CD14-positive monocyte (primary cell): ENCODE data around the gene CD151. TPM values are rescaled to one million over a fixed set of nuclear protein-coding genes. Genes with fewer than 3 reads are reported as not detected.

ENCODE experiments used
- DNase-seq, 3 donors: peaks; one replicate each; pipeline ENCODE4 v3.0.0-alpha.2; 2011 to 2022
- H2AFZ ChIP-seq: 2 replicates; pipeline ENCODE4 v1.6.0; 2012; ENCODE audit warnings: mild to moderate bottlenecking, low read depth, low read length, inconsistent platforms; ENCODE audit not compliant: insufficient read depth, poor library complexity, severe bottlenecking
- H3K27ac ChIP-seq, 2 donors: 1 replicate in 1 of 2; 2 replicates in 1 of 2; pipeline ENCODE4 v1.5.1; 2012 to 2013; ENCODE audit warnings: low read length in 2 of 2, control low read depth in 1 of 2, inconsistent platforms in 1 of 2, low read depth in 1 of 2, mild to moderate bottlenecking in 1 of 2
- H3K27me3 ChIP-seq, 2 donors: one replicate each; pipeline versions ENCODE4 v1.6.0 to v1.6.1; 2011 to 2013; ENCODE audit warnings: low read length in 2 of 2; ENCODE audit not compliant: control insufficient read depth in 2 of 2, insufficient read depth in 2 of 2
- H3K36me3 ChIP-seq, 2 donors: replicated peaks in 1 of 2; 1 replicate in 1 of 2; 2 replicates in 1 of 2; pipeline versions ENCODE4 v1.5.1 to v1.6.1; 2012 to 2013; ENCODE audit warnings: low read length in 2 of 2, control low read depth in 1 of 2, inconsistent platforms in 1 of 2, mild to moderate bottlenecking in 1 of 2; ENCODE audit not compliant: insufficient read depth in 2 of 2, control insufficient read depth in 1 of 2
- H3K4me1 ChIP-seq, 2 donors: 1 replicate in 1 of 2; 2 replicates in 1 of 2; pipeline versions ENCODE4 v1.5.1 to v1.6.1; 2012 to 2013; ENCODE audit warnings: low read length in 2 of 2, control low read depth in 1 of 2, inconsistent platforms in 1 of 2, mild to moderate bottlenecking in 1 of 2, moderate library complexity in 1 of 2; ENCODE audit not compliant: insufficient read depth in 2 of 2, control insufficient read depth in 1 of 2
- H3K4me2 ChIP-seq: replicated peaks from 2 replicates; pipeline ENCODE3; 2012; ENCODE audit warnings: low read length, moderate library complexity, mild to moderate bottlenecking; ENCODE audit not compliant: poor library complexity, severe bottlenecking; ENCODE audit errors: extremely low read depth
- H3K4me3 ChIP-seq, 3 experiments: fragments of 200-600 bp in 1 of 3; sonication (generic) in 1 of 3; replicated peaks in 1 of 3; 1 replicate in 2 of 3; 2 replicates in 1 of 3; pipeline ENCODE4 v1.5.1; 2011 to 2013; ENCODE audit warnings: low read length in 3 of 3, mild to moderate bottlenecking in 3 of 3, control low read depth in 2 of 3, low read depth in 2 of 3, inconsistent platforms in 1 of 3, moderate library complexity in 1 of 3
- H3K79me2 ChIP-seq: 2 replicates; pipeline ENCODE4 v1.6.0; 2012; ENCODE audit warnings: mild to moderate bottlenecking, control low read depth, inconsistent platforms, low read length, moderate library complexity; ENCODE audit not compliant: insufficient read depth
- H3K9ac ChIP-seq: 2 replicates; pipeline ENCODE4 v1.6.0; 2017; ENCODE audit warnings: low read length, mild to moderate bottlenecking; ENCODE audit not compliant: insufficient read depth, poor library complexity, severe bottlenecking
- H3K9me3 ChIP-seq, 2 donors: replicated peaks in 1 of 2; 1 replicate in 1 of 2; 2 replicates in 1 of 2; pipeline versions ENCODE4 v1.5.1 to v1.6.1; 2012 to 2013; ENCODE audit warnings: low read length in 2 of 2, control low read depth in 1 of 2; ENCODE audit not compliant: control insufficient read depth in 1 of 2, insufficient read depth in 1 of 2
- H4K20me1 ChIP-seq: 2 replicates; pipeline ENCODE4 v1.6.0; 2012; ENCODE audit warnings: mild to moderate bottlenecking, low read length, control low read depth, moderate library complexity; ENCODE audit not compliant: insufficient read depth
- H3K27ac Mint-ChIP-seq, 7 donors: one replicate each; pipeline ENCODE4 v1.8.0; 2020; ENCODE audit warnings: mild to moderate bottlenecking in 7 of 7, mixed read lengths in 7 of 7, moderate library complexity in 6 of 7, inconsistent platforms in 2 of 7
- H3K27me3 Mint-ChIP-seq, 3 donors: one replicate each; pipeline ENCODE4 v1.8.0; 2021 to 2022; ENCODE audit warnings: low read depth in 3 of 3, mild to moderate bottlenecking in 3 of 3, mixed read lengths in 3 of 3, moderate library complexity in 3 of 3, inconsistent platforms in 1 of 3
- H3K36me3 Mint-ChIP-seq, 2 donors: one replicate each; pipeline ENCODE4 v1.8.0; 2020; ENCODE audit warnings: mixed read lengths in 2 of 2, inconsistent platforms in 1 of 2, mild to moderate bottlenecking in 1 of 2
- H3K4me1 Mint-ChIP-seq: one replicate; pipeline ENCODE4 v1.8.0; 2020; ENCODE audit warnings: mild to moderate bottlenecking, mixed read lengths
- H3K4me3 Mint-ChIP-seq, 2 donors: one replicate each; pipeline ENCODE4 v1.8.0; 2020; ENCODE audit warnings: mild to moderate bottlenecking in 2 of 2, mixed read lengths in 2 of 2, moderate library complexity in 1 of 2
- H3K9me3 Mint-ChIP-seq, 7 donors: one replicate each; pipeline ENCODE4 v1.8.0; 2020 to 2022; ENCODE audit warnings: mixed read lengths in 7 of 7, mild to moderate bottlenecking in 6 of 7, moderate library complexity in 6 of 7, inconsistent platforms in 2 of 7
- CTCF ChIP-seq: fragments of 200-600 bp; IDR thresholded peaks from one replicate; pipeline ENCODE4 v1.8.0; 2022; ENCODE audit warnings: antibody characterized with exemption, mild to moderate bottlenecking
- WGBS: methylation state at CpG from one replicate; pipeline ENCODE4 v1.1.5; 2013; ENCODE audit warnings: missing lambda C conversion rate; ENCODE audit not compliant: insufficient coverage; 5-methylcytosine and 5-hydroxymethylcytosine counted together
- intact Hi-C, 2 donors: fragments of 100-400 bp; cut with micrococcal nuclease; formaldehyde crosslinking; loops; one replicate each; pipeline versions ENCODE4 v1.15.0 to v1.15.1; 2023
- polyA plus RNA-seq, 3 donors: library from polyadenylated mRNA; depleted of rRNA in 1 of 3; unstranded in 2 of 3; stranded (reverse) in 1 of 3; fragments of 300-500 nt in 2 of 3; fragments of >200 nt in 1 of 3; fragmentation: Illumina TruSeq in 2 of 3; gene quantifications; 1 replicate in 2 of 3; 2 replicates in 1 of 3; pipeline ENCODE4 v1.2.3, GENCODE V29; 2012 to 2021

Gene CD151
- polyA plus RNA-seq, 3 donors: 18.1 to 200 (median 57.4) TPM

- Mint-ChIP-seq H3K9me3 (no peaks in the 10 kb centered on the region), H3K4me1 (no peaks in the 10 kb centered on the region), H3K27ac (no peak overlapping the region), H3K4me3 (no peak overlapping the region), H3K27me3 (peaks cover 0 to 4% (median 0%) of the 10 kb centered on the region in 3 donors), H3K36me3 (peaks cover 31 to 53% of the 10 kb centered on the region in 2 donors)
- H2AFZ ChIP-seq: no peak overlapping the region
- DNase-seq: no peak
- TF ChIP-seq CTCF: no peak
- no peak overlapping the region for H3K4me3 ChIP-seq
- H3K27ac ChIP-seq: no peak overlapping the region
- no peaks in the 10 kb centered on the region for H3K79me2 ChIP-seq
- no peak overlapping the region for H3K9ac ChIP-seq
- no peaks in the 10 kb centered on the region for H3K9me3 ChIP-seq
- peaks cover 4 to 43% of the 10 kb centered on the region in 2 donors for H3K36me3 ChIP-seq
- H3K4me1 ChIP-seq: no peaks in the 10 kb centered on the region
- H3K4me2 ChIP-seq: no peak overlapping the region
- no peaks in the 10 kb centered on the region for H4K20me1 ChIP-seq
- no peaks in the 10 kb centered on the region for H3K27me3 ChIP-seq
- intact Hi-C loops: no loop called here
- 89% methylated on average over 15 of the region's 16 CpGs for WGBS
These were observed 51.9 kb downstream of the CD151 start for GRCh38 chr11:884578-885070.

GRCh38 chr11:886568-886967 is 53.8 kb downstream of the CD151 start:
- Histone ChIP-seq H3K4me2 (no peak overlapping the region), H3K36me3 (peaks cover 4 to 32% of the 10 kb centered on the region in 2 donors), H2AFZ (no peak overlapping the region), H3K4me1 (no peaks in the 10 kb centered on the region), H4K20me1 (no peaks in the 10 kb centered on the region), H3K79me2 (no peaks in the 10 kb centered on the region), H3K4me3 (no peak overlapping the region), H3K27ac (no peak overlapping the region), H3K9me3 (no peaks in the 10 kb centered on the region), H3K9ac (no peak overlapping the region), H3K27me3 (no peaks in the 10 kb centered on the region)
- H3K4me1 Mint-ChIP-seq: no peaks in the 10 kb centered on the region
- intact Hi-C loops: no loop called here
- peaks cover 26 to 42% of the 10 kb centered on the region in 2 donors for H3K36me3 Mint-ChIP-seq
- H3K27ac Mint-ChIP-seq: no peak overlapping the region
- H3K27me3 Mint-ChIP-seq: peaks cover 0 to 4% (median 0%) of the 10 kb centered on the region in 3 donors
- no peak for DNase-seq
- 97% methylated on average over 17 of the region's 17 CpGs for WGBS
- H3K4me3 Mint-ChIP-seq: no peak overlapping the region
- no peaks in the 10 kb centered on the region for H3K9me3 Mint-ChIP-seq
- no peak for TF ChIP-seq CTCF
